Uterus (tissue), 4 donors: ENCODE results near the gene OSBPL2. TPM values are rescaled to one million over a fixed set of nuclear protein-coding genes. Genes with fewer than 3 reads are reported as not detected.

Experiments
- DNase-seq, 2 donors: peaks; one replicate each; pipeline ENCODE4 v3.0.0-alpha.2; 2019 to 2020
- H3K27ac ChIP-seq, 2 donors: fragments of 200-600 bp; sonication (generic); 1 replicate in 1 of 2; 2 replicates in 1 of 2; pipeline ENCODE4 v1.5.1; 2016 to 2018
- H3K27me3 ChIP-seq, 2 donors: fragments of 200-600 bp; sonication (generic); one replicate each; pipeline ENCODE4 v1.5.1; 2018 to 2019; ENCODE audit warnings: control low read depth in 1 of 2
- H3K36me3 ChIP-seq, 2 donors: fragments of 200-600 bp; sonication (generic); one replicate each; pipeline ENCODE4 v1.5.1; 2019; ENCODE audit warnings: control low read depth in 1 of 2
- H3K4me1 ChIP-seq, 2 donors: fragments of 200-600 bp; sonication (generic); one replicate each; pipeline ENCODE4 v1.5.1; 2018 to 2019; ENCODE audit warnings: control low read depth in 1 of 2
- H3K4me3 ChIP-seq, 2 donors: fragments of 200-600 bp; sonication (generic); 1 replicate in 1 of 2; 2 replicates in 1 of 2; pipeline ENCODE4 v1.5.1; 2018 to 2019; ENCODE audit warnings: mild to moderate bottlenecking in 1 of 2
- H3K9me3 ChIP-seq, 2 donors: fragments of 200-600 bp; sonication (generic); one replicate each; pipeline ENCODE4 v1.5.1; 2019; ENCODE audit warnings: control low read depth in 1 of 2
- POLR2A ChIP-seq, 2 donors: fragments of 450-650 bp; IDR thresholded peaks; one replicate each; pipeline ENCODE4 v1.6.1; 2016; ENCODE audit warnings: antibody characterized with exemption in 2 of 2, mild to moderate bottlenecking in 1 of 2, moderate library complexity in 1 of 2
- intact Hi-C: fragments of 100-400 bp; cut with DNase I; formaldehyde crosslinking; loops from one replicate; pipeline ENCODE4 v1.15.1; 2023; ENCODE audit warnings: low total_unique reads
- total RNA-seq, 4 donors: library from RNA; depleted of rRNA in 3 of 4; stranded (reverse); fragments of >200 nt in 3 of 4; gene quantifications; one replicate each; pipeline versions ENCODE4 v1.1.0 to v1.2.4, GENCODE V29; 2014 to 2023
- TF ChIP-seq, protein P1 (sequence below), 4 experiments: fragments of 200-600 bp in 2 of 4; fragments of 450-650 bp in 2 of 4; sonication (generic) in 2 of 4; IDR thresholded peaks; one replicate each; pipeline ENCODE4 v1.5.1; 2016 to 2019; ENCODE audit warnings: antibody characterized with exemption in 4 of 4, mild to moderate bottlenecking in 2 of 4, moderate library complexity in 1 of 4
- donor health status: DM: yes; HTN: yes; CAD: no.

Gene OSBPL2
- total RNA-seq, 4 donors from 2014 or later, result 12.3 to 55.9 (median 33.4) TPM

DNA sequence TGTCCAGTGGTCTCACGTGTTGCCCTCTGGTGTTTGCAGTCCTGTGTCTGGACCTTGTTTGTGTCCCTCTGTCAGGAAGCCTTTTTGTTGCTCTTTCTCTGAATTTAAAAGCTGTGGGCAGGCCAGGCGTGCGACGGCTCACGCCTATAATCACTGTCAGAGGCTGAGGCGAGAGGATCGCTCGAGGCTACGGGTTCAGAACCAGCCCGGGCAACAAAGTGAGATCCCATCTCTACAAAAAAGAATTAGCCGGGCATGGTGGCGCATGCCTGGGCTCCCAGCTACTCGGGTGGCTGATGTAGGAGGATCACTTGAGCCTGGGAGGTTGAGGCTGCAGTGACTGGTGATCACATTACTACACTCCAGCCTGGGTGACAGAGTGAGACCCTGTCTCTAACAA is 28.5 kb downstream of the OSBPL2 start:
- H3K36me3 ChIP-seq, result no peaks in the 10 kb centered on the region
- no peaks in the 10 kb centered on the region for H3K9me3 ChIP-seq
- H3K4me1 ChIP-seq, result no peaks in the 10 kb centered on the region
- no peak overlapping the region for H3K4me3 ChIP-seq
- no peak for TF ChIP-seq POLR2A (IDR thresholded peaks at IDR 0.05)
- TF ChIP-seq, protein P1, sequence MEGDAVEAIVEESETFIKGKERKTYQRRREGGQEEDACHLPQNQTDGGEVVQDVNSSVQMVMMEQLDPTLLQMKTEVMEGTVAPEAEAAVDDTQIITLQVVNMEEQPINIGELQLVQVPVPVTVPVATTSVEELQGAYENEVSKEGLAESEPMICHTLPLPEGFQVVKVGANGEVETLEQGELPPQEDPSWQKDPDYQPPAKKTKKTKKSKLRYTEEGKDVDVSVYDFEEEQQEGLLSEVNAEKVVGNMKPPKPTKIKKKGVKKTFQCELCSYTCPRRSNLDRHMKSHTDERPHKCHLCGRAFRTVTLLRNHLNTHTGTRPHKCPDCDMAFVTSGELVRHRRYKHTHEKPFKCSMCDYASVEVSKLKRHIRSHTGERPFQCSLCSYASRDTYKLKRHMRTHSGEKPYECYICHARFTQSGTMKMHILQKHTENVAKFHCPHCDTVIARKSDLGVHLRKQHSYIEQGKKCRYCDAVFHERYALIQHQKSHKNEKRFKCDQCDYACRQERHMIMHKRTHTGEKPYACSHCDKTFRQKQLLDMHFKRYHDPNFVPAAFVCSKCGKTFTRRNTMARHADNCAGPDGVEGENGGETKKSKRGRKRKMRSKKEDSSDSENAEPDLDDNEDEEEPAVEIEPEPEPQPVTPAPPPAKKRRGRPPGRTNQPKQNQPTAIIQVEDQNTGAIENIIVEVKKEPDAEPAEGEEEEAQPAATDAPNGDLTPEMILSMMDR (IDR thresholded peaks at IDR 0.05), result no peak
- intact Hi-C loops, result no loop called here
- no peaks in the 10 kb centered on the region for H3K27me3 ChIP-seq
- no peak overlapping the region for H3K27ac ChIP-seq
- no peak for DNase-seq

DNA sequence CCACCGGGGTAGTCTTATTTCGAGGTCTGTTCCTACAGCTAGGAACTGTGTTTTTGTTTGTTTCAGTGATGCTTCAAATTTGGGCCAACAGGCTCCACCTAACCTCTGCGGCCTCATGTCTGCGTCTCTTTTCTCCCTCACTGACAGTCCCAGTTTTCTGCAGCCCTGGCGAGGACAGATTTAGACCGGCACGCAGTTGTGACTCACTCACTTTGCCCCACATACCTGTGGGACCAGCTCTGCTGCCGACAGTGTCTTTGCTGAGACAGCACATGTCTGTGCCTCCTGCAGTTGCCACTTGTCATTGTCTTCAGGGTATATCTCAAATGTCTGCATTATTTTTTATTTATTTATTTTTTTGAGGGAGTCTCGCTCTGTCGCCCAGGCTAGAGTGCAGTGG is 29.2 kb downstream of the OSBPL2 start:
- Histone ChIP-seq H3K4me3 (no peak overlapping the region), H3K4me1 (no peaks in the 10 kb centered on the region), H3K27me3 (no peaks in the 10 kb centered on the region), H3K9me3 (no peaks in the 10 kb centered on the region), H3K27ac (no peak overlapping the region), H3K36me3 (no peaks in the 10 kb centered on the region)
- DNase-seq, result no peak
- TF ChIP-seq POLR2A (IDR thresholded peaks at IDR 0.05), result no peak
- TF ChIP-seq, protein P1 (IDR thresholded peaks at IDR 0.05), result no peak
- intact Hi-C loops, result no loop called here

DNA sequence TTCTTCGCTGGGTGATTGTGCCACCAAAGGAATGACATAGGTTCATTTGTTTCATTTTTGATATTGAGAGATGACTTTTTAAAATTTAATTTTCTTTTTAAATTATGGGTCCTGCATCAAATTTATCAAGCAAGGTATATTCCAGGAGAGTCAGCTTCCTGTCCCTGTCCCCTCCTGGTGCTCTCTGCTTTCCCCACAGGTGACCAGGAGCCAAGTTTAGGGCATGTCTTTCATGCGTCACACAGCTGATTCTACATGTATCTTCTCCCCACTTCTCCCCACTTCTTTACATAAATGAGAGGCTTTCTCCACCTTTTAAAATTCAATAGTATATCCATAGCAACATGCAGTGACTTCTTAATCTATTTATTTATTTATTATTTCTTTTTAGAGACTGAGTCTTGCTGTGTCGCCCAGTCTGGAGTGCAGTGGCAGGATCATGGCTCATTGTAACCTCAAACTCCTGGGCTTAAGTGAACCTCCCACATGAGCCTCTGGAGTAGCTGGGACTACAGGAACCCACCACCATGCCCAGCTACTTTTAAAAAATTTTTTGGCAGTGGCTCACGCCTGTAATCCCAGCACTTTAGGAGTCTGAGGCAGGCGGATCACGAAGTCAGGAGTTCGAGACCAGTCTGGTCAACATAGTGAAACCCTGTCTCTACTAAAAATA is 30.0 kb downstream of the OSBPL2 start:
- no peak for DNase-seq
- no peaks in the 10 kb centered on the region for H3K27me3 ChIP-seq
- no peaks in the 10 kb centered on the region for H3K4me1 ChIP-seq
- intact Hi-C loops, result no loop called here
- H3K4me3 ChIP-seq, result no peak overlapping the region
- no peak overlapping the region for H3K27ac ChIP-seq
- H3K9me3 ChIP-seq, result no peaks in the 10 kb centered on the region
- TF ChIP-seq POLR2A (IDR thresholded peaks at IDR 0.05), result no peak
- H3K36me3 ChIP-seq, result no peaks in the 10 kb centered on the region

DNA sequence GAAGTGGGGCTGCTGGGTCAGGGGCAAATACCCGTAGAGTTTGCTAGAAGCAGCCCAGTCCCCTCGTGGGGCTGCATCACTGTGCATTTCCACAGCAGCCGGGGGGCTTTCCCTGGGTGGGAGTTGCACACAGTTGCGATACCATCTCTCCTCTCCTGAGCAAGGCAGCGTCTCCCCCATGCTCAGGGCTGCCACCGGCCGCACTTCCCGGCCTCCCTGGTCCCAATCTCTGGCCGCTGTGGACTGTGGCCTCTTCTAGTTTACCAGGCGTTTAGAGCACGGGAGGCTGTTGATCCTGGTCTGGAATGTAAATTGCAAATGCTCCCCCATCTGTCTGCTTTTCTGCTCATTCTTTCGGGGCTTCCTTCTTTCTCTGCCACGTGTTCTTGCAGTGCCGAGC is 31.1 kb downstream of the OSBPL2 start:
- Histone ChIP-seq H3K27ac (no peak overlapping the region), H3K27me3 (no peaks in the 10 kb centered on the region), H3K9me3 (no peaks in the 10 kb centered on the region), H3K4me1 (no peaks in the 10 kb centered on the region), H3K36me3 (no peaks in the 10 kb centered on the region), H3K4me3 (no peak overlapping the region)
- no peak for TF ChIP-seq POLR2A (IDR thresholded peaks at IDR 0.05)
- TF ChIP-seq, protein P1 (IDR thresholded peaks at IDR 0.05), result no peak
- DNase-seq, result no peak
- intact Hi-C loops, result no loop called here

DNA sequence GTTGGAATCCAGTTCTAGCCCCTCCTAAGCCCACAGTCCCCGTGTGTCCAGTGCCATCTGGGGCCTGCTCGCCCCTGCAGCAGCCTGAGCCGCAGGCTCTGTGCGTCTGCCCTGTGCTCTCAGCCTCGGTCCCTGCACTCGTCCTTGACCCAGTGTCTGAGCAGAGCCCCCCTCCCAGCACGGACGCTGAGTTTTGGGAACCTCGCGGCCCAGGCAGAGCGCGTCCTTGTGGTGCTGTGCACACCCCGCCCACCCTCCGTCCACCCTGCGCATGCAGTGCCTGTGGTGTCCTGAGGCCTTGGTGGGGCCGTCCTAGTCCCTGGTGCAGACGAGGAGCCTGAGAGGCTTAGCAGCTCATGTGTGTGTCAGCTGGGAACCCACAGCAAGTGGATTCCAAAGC is 31.6 kb downstream of the OSBPL2 start:
- H3K9me3 ChIP-seq, result no peaks in the 10 kb centered on the region
- no peak overlapping the region for H3K4me3 ChIP-seq
- H3K36me3 ChIP-seq, result no peaks in the 10 kb centered on the region
- intact Hi-C loops, result no loop called here
- DNase-seq, result no peak
- H3K27ac ChIP-seq, result no peak overlapping the region
- TF ChIP-seq, protein P1 (IDR thresholded peaks at IDR 0.05), result no peak
- TF ChIP-seq POLR2A (IDR thresholded peaks at IDR 0.05), result no peak
- no peaks in the 10 kb centered on the region for H3K4me1 ChIP-seq
- no peaks in the 10 kb centered on the region for H3K27me3 ChIP-seq

DNA sequence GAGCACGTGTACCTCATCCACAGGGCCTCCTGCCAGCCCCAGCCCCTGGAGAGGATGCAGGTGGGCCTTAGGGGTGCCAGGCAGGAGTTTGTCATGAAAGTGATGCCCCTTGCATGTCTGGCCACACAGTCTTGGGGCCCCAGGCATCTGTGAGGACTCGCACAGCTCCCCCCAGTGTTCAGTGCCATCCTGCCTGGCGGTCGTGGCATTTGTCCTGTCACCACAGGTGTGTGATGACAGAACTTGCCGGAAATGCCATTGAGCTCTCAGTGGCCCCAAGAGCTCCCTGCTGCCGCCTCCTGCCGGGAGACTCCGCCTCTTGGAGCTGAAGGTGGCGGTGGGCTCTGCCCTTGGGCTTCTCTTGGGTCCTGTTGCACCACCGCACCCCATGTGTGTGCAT is 33.9 kb downstream of the OSBPL2 start:
- H3K4me1 ChIP-seq, result no peaks in the 10 kb centered on the region
- TF ChIP-seq, protein P1 (IDR thresholded peaks at IDR 0.05), result no peak
- no peak for TF ChIP-seq POLR2A (IDR thresholded peaks at IDR 0.05)
- H3K27ac ChIP-seq, result no peak overlapping the region
- no peaks in the 10 kb centered on the region for H3K36me3 ChIP-seq
- no peaks in the 10 kb centered on the region for H3K9me3 ChIP-seq
- no peaks in the 10 kb centered on the region for H3K27me3 ChIP-seq
- no peak overlapping the region for H3K4me3 ChIP-seq
- no peak for DNase-seq
- intact Hi-C loops, result no loop called here
